ENCODE results near the gene EIF4EBP2. TPM values are rescaled to one million over a fixed set of nuclear protein-coding genes. Genes with fewer than 3 reads are reported as not detected.

EIF4EBP2 gene
- polyA plus RNA-seq, 1 donor (not counting 4 experiments of a cell fraction or from before 2014, with no cell fraction given), result 18.9 TPM

DNA sequence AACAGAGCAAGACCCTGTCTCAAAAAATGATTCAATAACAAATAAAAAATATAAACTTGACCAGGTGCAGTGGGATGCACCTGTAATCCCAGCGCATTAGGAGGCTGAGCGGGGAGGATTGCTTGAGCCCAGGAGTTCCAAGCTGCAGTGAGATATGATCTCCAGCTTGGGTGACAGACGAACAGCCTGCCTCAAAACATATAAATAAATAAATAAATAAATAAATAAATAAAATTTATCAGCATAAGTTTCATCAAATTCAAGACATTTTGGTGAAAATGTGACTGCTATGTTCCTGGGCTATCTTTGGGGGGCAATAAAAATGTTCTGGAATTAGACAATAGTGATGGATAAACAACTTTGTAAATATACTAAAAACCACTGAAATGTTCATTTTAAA is 4.8 kb upstream of the EIF4EBP2 start:
- Histone ChIP-seq H3K4me1 (ENCODE audit: control insufficient read depth, extremely low read depth, insufficient read depth, low read length) (peaks cover 5% of the 10 kb centered on the region), H2AFZ (ENCODE audit: control insufficient read depth, low read length) (no peak overlapping the region), H3K79me2 (ENCODE audit: control insufficient read depth, insufficient read depth, low read length) (no peaks in the 10 kb centered on the region), H3K4me3 (ENCODE audit: control insufficient read depth in 2 of 3, extremely low read depth in 1 of 3, insufficient read depth in 2 of 3, low read depth in 1 of 3, low read length in 3 of 3) (no peak overlapping the region), H4K20me1 (ENCODE audit: control insufficient read depth, extremely low read depth, insufficient read depth, low read length) (no peaks in the 10 kb centered on the region), H3K9ac (ENCODE audit: control insufficient read depth, extremely low read depth, insufficient read depth, low read length) (no peak overlapping the region), H3K4me2 (ENCODE audit: control insufficient read depth, extremely low read depth, insufficient read depth, low read depth, low read length) (no peak overlapping the region), H3K27ac (ENCODE audit: control insufficient read depth, insufficient read depth, low read length) (no peak overlapping the region), H3K36me3 (ENCODE audit: control insufficient read depth in 2 of 2, extremely low read depth in 1 of 2, insufficient read depth in 2 of 2, low read length in 2 of 2) (no peaks in the 10 kb centered on the region), H3K27me3 (ENCODE audit: control insufficient read depth, extremely low read depth, insufficient read depth, low read length) (no peaks in the 10 kb centered on the region), H3K9me3 (ENCODE audit: control insufficient read depth, low read depth, low read length) (no peaks in the 10 kb centered on the region), H3K9me1 (ENCODE audit: control insufficient read depth, extremely low read depth, insufficient read depth, low read length) (no peaks in the 10 kb centered on the region)
- TF ChIP-seq CTCF (optimal IDR thresholded peaks at IDR 0.05 in 1 of 3, IDR thresholded peaks at IDR 0.05 in 1 of 3, conservative IDR thresholded peaks at IDR 0.05 in 1 of 3; ENCODE audit: extremely low read depth in 1 of 3, insufficient read depth in 2 of 3, low read length in 3 of 3) (no peak), EZH2 (IDR thresholded peaks at IDR 0.05; ENCODE audit: low read length) (no peak)
- dilution Hi-C loops (cut with MboI; ENCODE audit: extremely low pct_ligation_motif_present, low sequenced_read_pairs), result no loop called here
- no peak for DNase-seq (ENCODE audit: low read depth, low spot score)
- FAIRE-seq, result no peak

DNA sequence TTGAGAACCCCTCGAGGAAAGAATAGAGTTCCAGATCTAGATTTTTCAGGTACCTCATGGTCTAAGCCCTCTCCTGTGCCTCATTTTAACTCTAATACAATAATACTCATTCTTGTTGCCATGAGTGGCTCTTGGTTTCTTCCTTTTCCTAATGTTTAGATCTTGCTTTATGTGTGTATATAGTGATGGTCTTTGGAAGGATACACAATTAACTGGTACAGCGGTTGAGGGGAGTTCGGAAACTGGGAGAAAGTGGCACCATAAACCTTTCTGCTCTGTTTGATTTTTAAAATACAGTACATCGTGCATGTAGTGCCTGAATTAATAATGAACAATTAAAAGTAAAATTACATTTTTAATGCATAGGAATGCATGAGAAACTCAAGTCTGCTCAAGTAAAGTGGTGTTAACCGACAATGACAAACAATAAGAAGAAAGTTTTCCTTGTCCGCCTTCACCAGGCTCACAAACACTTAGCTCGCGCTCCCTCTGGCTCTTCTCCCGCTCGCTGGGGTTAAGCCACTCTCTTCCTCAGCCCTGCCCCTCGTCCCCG is 386 bp upstream of the EIF4EBP2 start:
- H3K4me3 ChIP-seq (ENCODE audit: control insufficient read depth in 2 of 3, extremely low read depth in 1 of 3, insufficient read depth in 2 of 3, low read depth in 1 of 3, low read length in 3 of 3), result peak overlapping the region; percentile 37 to 82 (median 56)
- H3K27ac ChIP-seq (ENCODE audit: control insufficient read depth, insufficient read depth, low read length), result peak overlapping the region; percentile 29
- no peaks in the 10 kb centered on the region for H3K9me1 ChIP-seq (ENCODE audit: control insufficient read depth, extremely low read depth, insufficient read depth, low read length)
- H2AFZ ChIP-seq (ENCODE audit: control insufficient read depth, low read length), result peak overlapping the region; percentile 94
- no peaks in the 10 kb centered on the region for H3K27me3 ChIP-seq (ENCODE audit: control insufficient read depth, extremely low read depth, insufficient read depth, low read length)
- peak overlapping the region; percentile 82 for H3K4me2 ChIP-seq (ENCODE audit: control insufficient read depth, extremely low read depth, insufficient read depth, low read depth, low read length)
- no peaks in the 10 kb centered on the region for H3K9me3 ChIP-seq (ENCODE audit: control insufficient read depth, low read depth, low read length)
- DNase-seq (ENCODE audit: low read depth, low spot score) (no peak), FAIRE-seq (no peak)
- dilution Hi-C loops (cut with MboI; ENCODE audit: extremely low pct_ligation_motif_present, low sequenced_read_pairs), result no loop called here
- peak overlapping the region; percentile 83 for H3K9ac ChIP-seq (ENCODE audit: control insufficient read depth, extremely low read depth, insufficient read depth, low read length)
- H3K4me1 ChIP-seq (ENCODE audit: control insufficient read depth, extremely low read depth, insufficient read depth, low read length), result peaks cover 20% of the 10 kb centered on the region
- TF ChIP-seq EZH2 (IDR thresholded peaks at IDR 0.05; ENCODE audit: low read length) (no peak), CTCF (optimal IDR thresholded peaks at IDR 0.05 in 1 of 3, IDR thresholded peaks at IDR 0.05 in 1 of 3, conservative IDR thresholded peaks at IDR 0.05 in 1 of 3; ENCODE audit: extremely low read depth in 1 of 3, insufficient read depth in 2 of 3, low read length in 3 of 3) (no peak)
- H4K20me1 ChIP-seq (ENCODE audit: control insufficient read depth, extremely low read depth, insufficient read depth, low read length), result peaks cover 9% of the 10 kb centered on the region
- H3K79me2 ChIP-seq (ENCODE audit: control insufficient read depth, insufficient read depth, low read length), result peaks cover 32% of the 10 kb centered on the region
- no peaks in the 10 kb centered on the region for H3K36me3 ChIP-seq (ENCODE audit: control insufficient read depth in 2 of 2, extremely low read depth in 1 of 2, insufficient read depth in 2 of 2, low read length in 2 of 2)
